ENCODE measurements around the gene RGPD4.

The RGPD4 gene

GRCh38 chr2:107927034-107927534 lies 100.4 kb downstream of the RGPD4 start:
- no peak for DNase-seq (ENCODE audit: low spot score)

GRCh38 chr2:107931412-107931811 lies 104.7 kb downstream of the RGPD4 start:
- DNase-seq (ENCODE audit: low spot score): no peak

- DNase-seq (ENCODE audit: low spot score): no peak
Observed at GRCh38 chr2:107932488-107932887, 105.8 kb downstream of the RGPD4 start.

- peak; percentile 16 for DNase-seq (ENCODE audit: low spot score)
Observed at GRCh38 chr2:107932979-107933378, 106.3 kb downstream of the RGPD4 start.

- DNase-seq (ENCODE audit: low spot score): peak; percentile 6
Observed at GRCh38 chr2:107936433-107937359, 110.0 kb downstream of the RGPD4 start.

Measured in GM03348 (cell line).